GM23248 (cell line): Measurements from ENCODE around the gene ATP6V0A1. TPM values are rescaled to one million over a fixed set of nuclear protein-coding genes. Genes with fewer than 3 reads are reported as not detected.
A peak's percentile ranks its signal among the peaks of the same experiment; 100 is the strongest.

Experiments used
- DNase-seq: peaks from one replicate; pipeline ENCODE4 v3.0.0-alpha.2; 2015
- H2AFZ ChIP-seq: fragments of 200-600 bp; sonication (generic); 2 replicates; pipeline ENCODE4 v1.6.1; 2016; ENCODE audit warnings: antibody characterized with exemption
- H3F3A ChIP-seq: fragments of 200-600 bp; sonication (generic); 2 replicates; pipeline ENCODE4 v1.6.1; 2016; ENCODE audit warnings: mild to moderate bottlenecking, antibody characterized with exemption, mixed run types; ENCODE audit not compliant: insufficient read depth
- H3K27ac ChIP-seq: fragments of 200-600 bp; sonication (generic); 2 replicates; pipeline ENCODE4 v1.5.1; 2016; ENCODE audit warnings: mild to moderate bottlenecking
- H3K27me3 ChIP-seq: fragments of 200-600 bp; sonication (generic); replicated peaks from 2 replicates; pipeline ENCODE4 v1.6.1; 2016; ENCODE audit warnings: mild to moderate bottlenecking; ENCODE audit not compliant: insufficient read depth
- H3K36me3 ChIP-seq: fragments of 200-600 bp; sonication (generic); 2 replicates; pipeline ENCODE4 v1.6.1; 2016; ENCODE audit warnings: low read depth, mild to moderate bottlenecking
- H3K4me1 ChIP-seq: fragments of 200-600 bp; sonication (generic); 2 replicates; pipeline ENCODE4 v1.6.1; 2016; ENCODE audit warnings: mild to moderate bottlenecking; ENCODE audit not compliant: insufficient read depth
- H3K4me2 ChIP-seq: fragments of 200-600 bp; sonication (generic); one replicate; pipeline ENCODE4 v1.6.1; 2016; ENCODE audit warnings: mild to moderate bottlenecking; ENCODE audit not compliant: unreplicated experiment
- H3K4me3 ChIP-seq: fragments of 200-600 bp; sonication (generic); 2 replicates; pipeline ENCODE4 v1.5.1; 2016; ENCODE audit warnings: mild to moderate bottlenecking
- H3K79me2 ChIP-seq: fragments of 200-600 bp; sonication (generic); 2 replicates; pipeline ENCODE4 v1.6.1; 2016; ENCODE audit warnings: mild to moderate bottlenecking; ENCODE audit not compliant: insufficient read depth
- H3K9ac ChIP-seq: fragments of 200-600 bp; sonication (generic); 2 replicates; pipeline ENCODE4 v1.6.1; 2016; ENCODE audit warnings: mild to moderate bottlenecking
- H3K9me2 ChIP-seq: fragments of 200-600 bp; sonication (generic); 2 replicates; pipeline ENCODE4 v1.6.1; 2016; ENCODE audit warnings: mixed run types, mild to moderate bottlenecking, moderate library complexity; ENCODE audit not compliant: insufficient read depth
- H3K9me3 ChIP-seq: fragments of 200-600 bp; sonication (generic); one replicate; pipeline ENCODE4 v1.6.1; 2017; ENCODE audit warnings: low read depth
- H4K20me1 ChIP-seq: fragments of 200-600 bp; sonication (generic); 2 replicates; pipeline ENCODE4 v1.6.0; 2016; ENCODE audit not compliant: insufficient read depth
- EZH2 ChIP-seq: fragments of 200-600 bp; sonication (generic); IDR thresholded peaks from 2 replicates; pipeline ENCODE4 v1.6.1; 2018; ENCODE audit warnings: antibody characterized with exemption, mild to moderate bottlenecking; ENCODE audit not compliant: insufficient read depth, poor library complexity, severe bottlenecking
- EZH2phosphoT487 ChIP-seq: fragments of 200-600 bp; sonication (generic); IDR thresholded peaks from 2 replicates; pipeline ENCODE4 v1.6.1; 2018; ENCODE audit warnings: antibody characterized with exemption, moderate library complexity, mild to moderate bottlenecking, low read depth; ENCODE audit not compliant: insufficient read depth
- WGBS, 2 experiments: methylation state at CpG; one replicate each; pipeline ENCODE4 v1.1.6; 2015 to 2017; ENCODE audit warnings: low lambda C conversion rate in 2 of 2, low coverage in 1 of 2; ENCODE audit errors: missing lambda C conversion rate in 2 of 2; 5-methylcytosine and 5-hydroxymethylcytosine counted together
- in situ Hi-C: fragments of 300-500 bp; cut with MboI; formaldehyde crosslinking; loops from 2 replicates; pipeline ENCODE4 v1.15.0; 2020
- polyA plus RNA-seq: library from polyadenylated mRNA; unstranded; fragments of >200 nt; fragmentation: Nextera tagmentation; extraction: Ambion mirVana; gene quantifications from 2 replicates; pipeline ENCODE4 v1.2.1, GENCODE V29; 2016
- total RNA-seq: library from RNA; depleted of rRNA; stranded (reverse); fragments of >200 nt; shearing (Covaris generic); gene quantifications from 2 replicates; pipeline ENCODE4 v1.2.3, GENCODE V29; 2014

ATP6V0A1 gene
- total and polyA plus RNA-seq, 2 experiments from 2014 or later = 15.3 to 26.0 TPM

GRCh38 chr17:42423766-42424165, 34.9 kb upstream of the ATP6V0A1 start:
- Histone ChIP-seq H3K4me1 (peaks cover 33% of the 10 kb centered on the region), H3K9ac (peak overlapping the region; percentile 97), H3K36me3 (peaks cover 2% of the 10 kb centered on the region; the same call in 1 of the 2 replicates), H4K20me1 (peaks cover 13% of the 10 kb centered on the region; the same call in 1 of the 2 replicates), H3K9me3 (no peaks in the 10 kb centered on the region), H3K4me3 (peak overlapping the region; percentile 98), H3K27me3 (no peaks in the 10 kb centered on the region), H2AFZ (peak overlapping the region; percentile 46), H3F3A (peaks cover 57% of the 10 kb centered on the region), H3K4me2 (peak overlapping the region; percentile 98), H3K79me2 (peaks cover 66% of the 10 kb centered on the region), H3K27ac (peak overlapping the region; percentile 91), H3K9me2 (no peaks in the 10 kb centered on the region)
- in situ Hi-C loops = no loop called here
- TF ChIP-seq EZH2 (no peak), EZH2phosphoT487 (no peak)
- WGBS, 2 experiments = 42 to 46% methylated on average over 8 to 11 of the region's 11 CpGs
- DNase-seq = no peak

DNA sequence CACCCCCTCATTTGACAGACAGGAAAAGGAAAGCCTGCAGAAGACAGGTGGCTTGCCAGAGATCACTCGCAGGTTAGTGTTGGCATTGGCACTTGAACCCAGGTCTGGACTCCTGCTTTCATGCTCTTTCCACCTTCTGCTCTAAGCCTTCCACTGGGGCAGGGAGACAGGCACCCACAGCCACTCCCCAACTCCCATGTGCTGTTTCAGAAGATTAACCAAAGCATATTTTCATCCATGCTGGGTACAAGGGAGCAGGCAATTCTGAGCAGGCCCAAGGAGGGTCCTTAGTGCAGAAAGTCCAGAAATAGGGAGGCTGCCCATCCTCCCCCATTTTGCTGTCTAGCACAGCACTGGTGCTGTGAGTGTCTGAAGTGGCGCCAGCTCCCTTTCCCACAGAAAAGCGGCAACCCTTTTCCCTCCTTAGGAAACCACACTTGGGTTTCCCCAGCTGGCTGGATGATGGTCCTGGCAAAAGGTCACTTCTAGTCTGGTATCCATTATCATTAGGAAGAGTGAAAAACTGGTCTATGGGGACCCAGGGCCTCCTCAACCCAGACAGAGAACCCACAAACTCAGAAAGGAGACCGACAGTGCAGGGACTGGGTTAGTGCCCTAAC, 33.6 kb upstream of the ATP6V0A1 start:
- TF ChIP-seq EZH2 = no peak
- Histone ChIP-seq H3K79me2 (peaks cover 53% of the 10 kb centered on the region), H3K9ac (peak overlapping the region; percentile 16), H3F3A (peaks cover 47% of the 10 kb centered on the region), H3K27me3 (no peaks in the 10 kb centered on the region), H2AFZ (peak overlapping the region; percentile 54; the same call in 1 of the 2 replicates), H3K4me1 (peaks cover 27% of the 10 kb centered on the region), H4K20me1 (0 out of 2 replicates have a peak, but pooled peaks cover 8% of the 10 kb centered on the region), H3K9me2 (no peaks in the 10 kb centered on the region), H3K27ac (peak overlapping the region; percentile 55), H3K36me3 (no peaks in the 10 kb centered on the region), H3K4me2 (peak overlapping the region; percentile 40), H3K4me3 (no peak overlapping the region), H3K9me3 (no peaks in the 10 kb centered on the region)
- 18 to 23% methylated on average over 4 of the region's 4 CpGs for WGBS, 2 experiments
- peak; percentile 64 for DNase-seq
- in situ Hi-C loops = no loop called here

GRCh38 chr17:42428141-42428944, 30.3 kb upstream of the ATP6V0A1 start:
- in situ Hi-C loops = no loop called here
- peaks cover 32% of the 10 kb centered on the region for H3K4me1 ChIP-seq
- no peak for TF ChIP-seq EZH2phosphoT487
- no peak for TF ChIP-seq EZH2

GRCh38 chr17:42429726-42430447, 28.8 kb upstream of the ATP6V0A1 start:
- no peaks in the 10 kb centered on the region for H4K20me1 ChIP-seq
- no peaks in the 10 kb centered on the region for H3K9me2 ChIP-seq
- H3K27me3 ChIP-seq = no peaks in the 10 kb centered on the region
- H3K79me2 ChIP-seq = peaks cover 8% of the 10 kb centered on the region; the same call in 1 of the 2 replicates
- no peak overlapping the region for H3K4me3 ChIP-seq
- in situ Hi-C loops = no loop called here
- peak; percentile 33 for DNase-seq
- H3F3A ChIP-seq = peaks cover 26% of the 10 kb centered on the region
- H3K4me1 ChIP-seq = peaks cover 24% of the 10 kb centered on the region
- WGBS, 2 experiments = 24 to 29% methylated on average over 3 of the region's 3 CpGs
- no peak overlapping the region for H3K4me2 ChIP-seq
- H2AFZ ChIP-seq = no peak overlapping the region
- no peak overlapping the region for H3K9ac ChIP-seq
- TF ChIP-seq EZH2phosphoT487 (no peak), EZH2 (no peak)
- H3K27ac ChIP-seq = no peak overlapping the region
- H3K36me3 ChIP-seq = no peaks in the 10 kb centered on the region
- H3K9me3 ChIP-seq = no peaks in the 10 kb centered on the region

More at GRCh38 chr17:42428141-42428944, 30.3 kb upstream of the ATP6V0A1 start:
- peak overlapping the region; percentile 69 for H3K9ac ChIP-seq
- peak; percentile 97 for DNase-seq
- H3K4me2 ChIP-seq = peak overlapping the region; percentile 55
- H3K79me2 ChIP-seq = peaks cover 24% of the 10 kb centered on the region
- no peaks in the 10 kb centered on the region for H3K9me2 ChIP-seq
- peak overlapping the region; percentile 81 for H3K27ac ChIP-seq
- no peak overlapping the region for H3K4me3 ChIP-seq
- H3K9me3 ChIP-seq = no peaks in the 10 kb centered on the region
- no peaks in the 10 kb centered on the region for H3K27me3 ChIP-seq
- H2AFZ ChIP-seq = 0 out of 2 replicates have a peak overlapping the region, but pooled peaks have one; percentile 28
- H3K36me3 ChIP-seq = no peaks in the 10 kb centered on the region
- WGBS, 2 experiments = 1 to 4% methylated on average over 4 of the region's 4 CpGs
- no peaks in the 10 kb centered on the region for H4K20me1 ChIP-seq
- peaks cover 35% of the 10 kb centered on the region for H3F3A ChIP-seq
